ENCODE measurements around the gene GAB4.

GAB4 gene

GRCh38 chr22:16975155-16975885, 32.7 kb downstream of the GAB4 start:
- DNase-seq = no peak

- no peak for DNase-seq
These were observed 33.5 kb downstream of the GAB4 start for GRCh38 chr22:16974298-16975084.

GRCh38 chr22:16973591-16974297, 34.3 kb downstream of the GAB4 start:
- no peak for DNase-seq

GRCh38 chr22:16972311-16972710, 35.7 kb downstream of the GAB4 start:
- DNase-seq = no peak

GRCh38 chr22:16970446-16970845, 37.6 kb downstream of the GAB4 start:
- no peak for DNase-seq

- DNase-seq = no peak
These were observed 38.3 kb downstream of the GAB4 start for GRCh38 chr22:16969508-16970327.

GRCh38 chr22:16968218-16968595, 39.8 kb downstream of the GAB4 start:
- no peak for DNase-seq

- no peak for DNase-seq
These were observed 40.4 kb downstream of the GAB4 start for GRCh38 chr22:16967453-16968217.

- DNase-seq = no peak
These were observed 41.8 kb downstream of the GAB4 start for GRCh38 chr22:16966251-16966650.

GRCh38 chr22:16965560-16965959, 42.5 kb downstream of the GAB4 start:
- DNase-seq = no peak

- no peak for DNase-seq
These were observed 42.9 kb downstream of the GAB4 start for GRCh38 chr22:16965083-16965482.

GRCh38 chr22:16964366-16964765, 43.7 kb downstream of the GAB4 start:
- no peak for DNase-seq

GRCh38 chr22:16963189-16963945, 44.7 kb downstream of the GAB4 start:
- no peak for DNase-seq

- no peak for DNase-seq
These were observed 45.5 kb downstream of the GAB4 start for GRCh38 chr22:16962501-16962900.

- DNase-seq = peak; percentile 74
These were observed 46.4 kb downstream of the GAB4 start for GRCh38 chr22:16961477-16962186.

- DNase-seq = no peak
These were observed 47.2 kb downstream of the GAB4 start for GRCh38 chr22:16960884-16961249.

GRCh38 chr22:16960220-16960883, 47.7 kb downstream of the GAB4 start:
- no peak for DNase-seq

GRCh38 chr22:16959345-16959930, 48.6 kb downstream of the GAB4 start:
- no peak for DNase-seq

- DNase-seq = no peak
These were observed 49.5 kb downstream of the GAB4 start for GRCh38 chr22:16958475-16958874.

- no peak for DNase-seq
These were observed 50.2 kb downstream of the GAB4 start for GRCh38 chr22:16957781-16958180.
